GM23338 (cell line): ENCODE data around the gene PANK1. TPM values are rescaled to one million over a fixed set of nuclear protein-coding genes. Genes with fewer than 3 reads are reported as not detected.

Experiments
- ATAC-seq: fragments of 200-7000 bp; cut with Tn5 transposase; 3 replicates; pipeline ENCODE4 v1.9.1; 2020
- DNase-seq: peaks from one replicate; pipeline ENCODE4 v3.0.0-alpha.2; 2015; ENCODE audit warnings: low spot score
- H2AFZ ChIP-seq: fragments of 200-600 bp; sonication (generic); 2 replicates; pipeline ENCODE4 v1.8.0; 2016; ENCODE audit warnings: antibody characterized with exemption, mild to moderate bottlenecking, moderate library complexity
- H3F3A ChIP-seq: fragments of 200-600 bp; sonication (generic); replicated peaks from 2 replicates; pipeline ENCODE4 v1.8.0; 2017; ENCODE audit warnings: antibody characterized with exemption, mixed run types, low read depth
- H3K27ac ChIP-seq: fragments of 200-600 bp; sonication (generic); 2 replicates; pipeline ENCODE4 v1.6.1; 2016; ENCODE audit warnings: low read depth
- H3K27me3 ChIP-seq: fragments of 200-600 bp; sonication (generic); 2 replicates; pipeline ENCODE4 v1.8.0; 2016; ENCODE audit warnings: mild to moderate bottlenecking, mixed run types, moderate library complexity; ENCODE audit not compliant: insufficient read depth
- H3K36me3 ChIP-seq: fragments of 200-600 bp; sonication (generic); 2 replicates; pipeline ENCODE4 v1.8.0; 2016; ENCODE audit warnings: mild to moderate bottlenecking; ENCODE audit not compliant: insufficient read depth
- H3K4me1 ChIP-seq: fragments of 200-600 bp; sonication (generic); 2 replicates; pipeline ENCODE4 v1.8.0; 2016; ENCODE audit warnings: mild to moderate bottlenecking, moderate library complexity; ENCODE audit not compliant: insufficient read depth
- H3K4me2 ChIP-seq: fragments of 200-600 bp; sonication (generic); 2 replicates; pipeline ENCODE4 v1.7.1; 2017; ENCODE audit warnings: mixed run types
- H3K4me3 ChIP-seq: fragments of 200-600 bp; sonication (generic); 2 replicates; pipeline ENCODE4 v1.6.1; 2016; ENCODE audit warnings: mixed run types
- H3K79me2 ChIP-seq: fragments of 200-600 bp; sonication (generic); replicated peaks from 2 replicates; pipeline ENCODE4 v1.8.0; 2017; ENCODE audit warnings: mild to moderate bottlenecking; ENCODE audit not compliant: insufficient read depth
- H3K9me2 ChIP-seq: fragments of 200-600 bp; sonication (generic); 2 replicates; pipeline ENCODE4 v1.8.0; 2017; ENCODE audit not compliant: insufficient read depth
- H4K20me1 ChIP-seq: fragments of 200-600 bp; sonication (generic); replicated peaks from 2 replicates; pipeline ENCODE4 v1.8.0; 2017; ENCODE audit warnings: mild to moderate bottlenecking; ENCODE audit not compliant: insufficient read depth
- H3K27ac Mint-ChIP-seq: 2 replicates; pipeline ENCODE4 v1.8.0; 2020; ENCODE audit warnings: inconsistent platforms, mild to moderate bottlenecking, moderate library complexity, mixed read lengths
- H3K27me3 Mint-ChIP-seq: 3 replicates; pipeline ENCODE4 v1.8.0; 2022; ENCODE audit warnings: low read depth, mild to moderate bottlenecking, moderate library complexity, mixed read lengths, inconsistent platforms; ENCODE audit not compliant: insufficient read depth, poor library complexity
- H3K36me3 Mint-ChIP-seq: 3 replicates; pipeline ENCODE4 v1.8.0; 2021; ENCODE audit warnings: low read depth, mild to moderate bottlenecking, inconsistent platforms, moderate library complexity, mixed read lengths
- H3K4me1 Mint-ChIP-seq: 3 replicates; pipeline ENCODE4 v1.8.0; 2020; ENCODE audit warnings: mild to moderate bottlenecking, inconsistent platforms, mixed read lengths
- H3K4me3 Mint-ChIP-seq: 3 replicates; pipeline ENCODE4 v1.8.0; 2021; ENCODE audit warnings: moderate library complexity, mild to moderate bottlenecking, inconsistent platforms, mixed read lengths
- H3K9me3 Mint-ChIP-seq: 3 replicates; pipeline ENCODE4 v1.8.0; 2020; ENCODE audit warnings: moderate library complexity, mild to moderate bottlenecking, inconsistent platforms, mixed read lengths
- CREB1 ChIP-seq: fragments of 250-450 bp; sonication (Bioruptor Pico); IDR thresholded peaks from 2 replicates; pipeline ENCODE4 v1.5.0; 2020; ENCODE audit warnings: low read depth, mild to moderate bottlenecking, moderate library complexity
- CTCF ChIP-seq, 2 experiments: fragments of 200-600 bp in 1 of 2; sonication (generic) in 1 of 2; conservative IDR thresholded peaks; 2 replicates each; pipeline versions ENCODE4 v1.5.1 to v1.6.1; 2016 to 2017; ENCODE audit warnings: antibody characterized with exemption in 2 of 2, low read depth in 2 of 2, mild to moderate bottlenecking in 2 of 2, moderate library complexity in 1 of 2
- ETS1 ChIP-seq: IDR thresholded peaks from 2 replicates; pipeline ENCODE4 v1.6.1; 2016; ENCODE audit warnings: antibody characterized with exemption
- EZH2 ChIP-seq: fragments of 200-600 bp; sonication (generic); IDR thresholded peaks from one replicate; pipeline ENCODE4 v1.8.0; 2017; ENCODE audit warnings: antibody characterized with exemption, mild to moderate bottlenecking, low read depth; ENCODE audit not compliant: unreplicated experiment
- JUNB ChIP-seq: IDR thresholded peaks from one replicate; pipeline ENCODE4 v1.6.1; 2016; ENCODE audit warnings: antibody characterized with exemption; ENCODE audit not compliant: unreplicated experiment
- NANOG ChIP-seq: IDR thresholded peaks from 2 replicates; pipeline ENCODE4 v1.6.1; 2016; ENCODE audit warnings: antibody characterized with exemption, borderline replicate concordance
- POLR2AphosphoS5 ChIP-seq: IDR thresholded peaks from 2 replicates; pipeline ENCODE4 v1.6.1; 2016; ENCODE audit warnings: antibody characterized with exemption, low read depth
- STAT1 ChIP-seq: IDR thresholded peaks from one replicate; pipeline ENCODE4 v1.6.1; 2016; ENCODE audit warnings: antibody characterized with exemption; ENCODE audit not compliant: unreplicated experiment
- ZNF331 ChIP-seq: fragments of 250-450 bp; sonication (Bioruptor Pico); IDR thresholded peaks from 2 replicates; pipeline ENCODE4 v1.5.0; 2020; ENCODE audit warnings: low read depth, mild to moderate bottlenecking, moderate library complexity
- ZNF462 ChIP-seq: fragments of 250-450 bp; sonication (Bioruptor Pico); IDR thresholded peaks from 2 replicates; pipeline ENCODE4 v1.5.0; 2020; ENCODE audit warnings: mild to moderate bottlenecking, moderate library complexity
- polyA plus RNA-seq: library from polyadenylated mRNA; unstranded; fragments of >200 nt; fragmentation: Nextera tagmentation; extraction: Ambion mirVana; gene quantifications from 2 replicates; pipeline ENCODE4 v1.2.1, GENCODE V29; 2016
- total RNA-seq: library from RNA; depleted of rRNA; stranded (reverse); fragments of >200 nt; shearing (Covaris generic); gene quantifications from 2 replicates; pipeline ENCODE4 v1.2.3, GENCODE V29; 2014

PANK1 gene
- total and polyA plus RNA-seq, 2 experiments from 2014 or later, result 15.2 to 44.7 TPM

- TF ChIP-seq ETS1 (no peak), POLR2AphosphoS5 (no peak), NANOG (no peak), STAT1 (no peak), JUNB (no peak), ZNF331 (CRISPR knock-in tag) (no peak), EZH2 (no peak)
Measured at GRCh38 chr10:89556600-89556999, 88.4 kb downstream of the PANK1 start (continued).

GRCh38 chr10:89555688-89556445 is 89.2 kb downstream of the PANK1 start:
- Mint-ChIP-seq H3K4me1 (peaks cover 10% of the 10 kb centered on the region), H3K36me3 (peaks cover 8% of the 10 kb centered on the region; the same call in 2 of the 3 replicates), H3K9me3 (peaks cover 5% of the 10 kb centered on the region; the same call in 1 of the 3 replicates), H3K27ac (no peak overlapping the region), H3K4me3 (no peak overlapping the region), H3K27me3 (peaks cover 5% of the 10 kb centered on the region)
- no peak overlapping the region; the same call in 1 of the 2 replicates for H2AFZ ChIP-seq
- DNase-seq (peak; percentile 34), ATAC-seq (peak; percentile 77)
- TF ChIP-seq POLR2AphosphoS5 (no peak), CTCF (conservative IDR thresholded peaks at IDR 0.05; ENCODE audit: low read depth in 2 of 2) (peak; percentile 30 to 59; a peak in 3 of 4 replicates)
- H4K20me1 ChIP-seq, result no peaks in the 10 kb centered on the region
- H3K9me2 ChIP-seq, result peaks cover 10% of the 10 kb centered on the region; the same call in 1 of the 2 replicates
- no peaks in the 10 kb centered on the region for H3K79me2 ChIP-seq
- no peaks in the 10 kb centered on the region for H3K36me3 ChIP-seq
- H3K4me3 ChIP-seq, result no peak overlapping the region
- H3K27me3 ChIP-seq, result no peaks in the 10 kb centered on the region
- H3K4me1 ChIP-seq, result no peaks in the 10 kb centered on the region; the same call in 1 of the 2 replicates
- H3F3A ChIP-seq, result no peaks in the 10 kb centered on the region; the same call in 1 of the 2 replicates
- no peak overlapping the region for H3K27ac ChIP-seq
- no peak overlapping the region for H3K4me2 ChIP-seq

GRCh38 chr10:89554433-89554832 is 90.6 kb downstream of the PANK1 start:
- H3K27me3 ChIP-seq, result no peaks in the 10 kb centered on the region
- Mint-ChIP-seq H3K4me1 (peaks cover 10% of the 10 kb centered on the region), H3K27ac (no peak overlapping the region), H3K27me3 (peaks cover 5% of the 10 kb centered on the region), H3K4me3 (no peak overlapping the region), H3K36me3 (peaks cover 8% of the 10 kb centered on the region; the same call in 2 of the 3 replicates), H3K9me3 (peaks cover 5% of the 10 kb centered on the region; the same call in 1 of the 3 replicates)
- no peak for ATAC-seq
- no peaks in the 10 kb centered on the region for H3K79me2 ChIP-seq
- H2AFZ ChIP-seq, result peak overlapping the region; percentile 9; the same call in 1 of the 2 replicates
- H3K27ac ChIP-seq, result no peak overlapping the region
- no peaks in the 10 kb centered on the region for H4K20me1 ChIP-seq
- no peaks in the 10 kb centered on the region; the same call in 1 of the 2 replicates for H3K4me1 ChIP-seq
- no peak overlapping the region for H3K4me2 ChIP-seq
- H3F3A ChIP-seq, result no peaks in the 10 kb centered on the region; the same call in 1 of the 2 replicates
- no peaks in the 10 kb centered on the region for H3K36me3 ChIP-seq
- no peak overlapping the region for H3K4me3 ChIP-seq
- no peak for DNase-seq
- peaks cover 10% of the 10 kb centered on the region; the same call in 1 of the 2 replicates for H3K9me2 ChIP-seq
- TF ChIP-seq STAT1, result no peak
- TF ChIP-seq EZH2, result no peak
- no peak for TF ChIP-seq ZNF462 (CRISPR knock-in tag)
- TF ChIP-seq CREB1 (CRISPR knock-in tag), result no peak
